Measurements from ENCODE around the gene CD37. TPM values are rescaled to one million over a fixed set of nuclear protein-coding genes. Genes with fewer than 3 reads are reported as not detected.
"Not testable (repeated sequence)": the region's sequence is repeated elsewhere in the genome, so short reads cannot be mapped to it uniquely, and the experiment has no call there.

Gene CD37
- total and polyA plus RNA-seq, 5 donors from 2014 or later, result 149 to 351 (median 168) TPM

GRCh38 chr19:49297403-49297802, 37.8 kb upstream of the CD37 start:
- DNase-seq (no peak), ATAC-seq (ENCODE audit: low read depth in 2 of 2) (no peak)
- Mint-ChIP-seq H3K4me3 (no peak overlapping the region), H3K27ac (no peak overlapping the region), H3K36me3 (no peaks in the 10 kb centered on the region), H3K4me1 (peaks cover 0 to 6% (median 2%) of the 10 kb centered on the region in 4 donors), H3K9me3 (peaks cover 0 to 2% (median 0%) of the 10 kb centered on the region in 7 donors), H3K27me3 (peaks cover 5% of the 10 kb centered on the region)
- Histone ChIP-seq H3K9me3 (ENCODE audit: control insufficient read depth in 2 of 2, low read length in 2 of 2) (no peaks in the 10 kb centered on the region), H3K4me1 (ENCODE audit: control insufficient read depth, insufficient read depth, low read length, poor library complexity, severe bottlenecking) (peaks cover 3% of the 10 kb centered on the region), H3K27me3 (ENCODE audit: control insufficient read depth, insufficient read depth, low read length) (no peaks in the 10 kb centered on the region), H3K4me3 (ENCODE audit: low read depth, low read length) (no peak overlapping the region), H3K27ac (ENCODE audit: insufficient read depth, low read length, poor library complexity, severe bottlenecking) (no peak overlapping the region), H3K36me3 (ENCODE audit: control insufficient read depth, insufficient read depth, low read length) (no peaks in the 10 kb centered on the region)

- H3K4me3 Mint-ChIP-seq, result peak overlapping the region in 1 of 4 donors; percentile 45
- not testable (repeated sequence) for H3K27ac ChIP-seq (ENCODE audit: insufficient read depth, low read length, poor library complexity, severe bottlenecking); H3K36me3 Mint-ChIP-seq; ATAC-seq (ENCODE audit: low read depth in 2 of 2); H3K9me3 Mint-ChIP-seq; H3K9me3 ChIP-seq (ENCODE audit: control insufficient read depth in 2 of 2, low read length in 2 of 2); H3K36me3 ChIP-seq (ENCODE audit: control insufficient read depth, insufficient read depth, low read length); H3K27me3 Mint-ChIP-seq; H3K27ac Mint-ChIP-seq; H3K27me3 ChIP-seq (ENCODE audit: control insufficient read depth, insufficient read depth, low read length); H3K4me1 Mint-ChIP-seq; H3K4me3 ChIP-seq (ENCODE audit: low read depth, low read length); H3K4me1 ChIP-seq (ENCODE audit: control insufficient read depth, insufficient read depth, low read length, poor library complexity, severe bottlenecking); DNase-seq
These were observed 36.6 kb upstream of the CD37 start for GRCh38 chr19:49298653-49299052.

- peak; percentile 90 to 93 for ATAC-seq (ENCODE audit: low read depth in 2 of 2)
- Mint-ChIP-seq H3K4me1 (peaks cover 0 to 6% (median 2%) of the 10 kb centered on the region in 4 donors), H3K9me3 (peaks cover 0 to 5% (median 2%) of the 10 kb centered on the region in 7 donors)
These were observed 33.9 kb upstream of the CD37 start for GRCh38 chr19:49301165-49301865.

GRCh38 chr19:49301866-49302252, 33.3 kb upstream of the CD37 start:
- Histone ChIP-seq H3K4me3 (ENCODE audit: low read depth, low read length) (no peak overlapping the region), H3K36me3 (ENCODE audit: control insufficient read depth, insufficient read depth, low read length) (no peaks in the 10 kb centered on the region), H3K4me1 (ENCODE audit: control insufficient read depth, insufficient read depth, low read length, poor library complexity, severe bottlenecking) (peaks cover 3% of the 10 kb centered on the region), H3K27me3 (ENCODE audit: control insufficient read depth, insufficient read depth, low read length) (no peaks in the 10 kb centered on the region), H3K9me3 (ENCODE audit: control insufficient read depth in 2 of 2, low read length in 2 of 2) (no peaks in the 10 kb centered on the region), H3K27ac (ENCODE audit: insufficient read depth, low read length, poor library complexity, severe bottlenecking) (no peak overlapping the region)
- Mint-ChIP-seq H3K27me3 (peaks cover 9% of the 10 kb centered on the region), H3K4me3 (no peak overlapping the region), H3K4me1 (peaks cover 0 to 6% (median 2%) of the 10 kb centered on the region in 4 donors), H3K9me3 (peaks cover 0 to 5% (median 2%) of the 10 kb centered on the region in 7 donors), H3K27ac (peak overlapping the region in 1 of 3 donors; percentile 26), H3K36me3 (no peaks in the 10 kb centered on the region)
- no peak for DNase-seq
- ATAC-seq (ENCODE audit: low read depth in 2 of 2), result no peak

More at GRCh38 chr19:49301165-49301865, 33.9 kb upstream of the CD37 start:
- Mint-ChIP-seq H3K4me3 (no peak overlapping the region), H3K27ac (peak overlapping the region in 2 of 3 donors; percentile 26 to 50), H3K27me3 (peaks cover 9% of the 10 kb centered on the region), H3K36me3 (no peaks in the 10 kb centered on the region)
- Histone ChIP-seq H3K4me3 (ENCODE audit: low read depth, low read length) (no peak overlapping the region), H3K36me3 (ENCODE audit: control insufficient read depth, insufficient read depth, low read length) (no peaks in the 10 kb centered on the region), H3K9me3 (ENCODE audit: control insufficient read depth in 2 of 2, low read length in 2 of 2) (no peaks in the 10 kb centered on the region), H3K4me1 (ENCODE audit: control insufficient read depth, insufficient read depth, low read length, poor library complexity, severe bottlenecking) (peaks cover 3% of the 10 kb centered on the region), H3K27ac (ENCODE audit: insufficient read depth, low read length, poor library complexity, severe bottlenecking) (no peak overlapping the region), H3K27me3 (ENCODE audit: control insufficient read depth, insufficient read depth, low read length) (no peaks in the 10 kb centered on the region)
- DNase-seq, result peak; percentile 55 to 75 (median 64)

GRCh38 chr19:49306734-49307133, 28.5 kb upstream of the CD37 start:
- ATAC-seq (ENCODE audit: low read depth in 2 of 2); H3K27me3 ChIP-seq (ENCODE audit: control insufficient read depth, insufficient read depth, low read length); H3K4me3 Mint-ChIP-seq; H3K4me1 ChIP-seq (ENCODE audit: control insufficient read depth, insufficient read depth, low read length, poor library complexity, severe bottlenecking); H3K9me3 Mint-ChIP-seq; H3K27ac Mint-ChIP-seq; H3K27me3 Mint-ChIP-seq; H3K27ac ChIP-seq (ENCODE audit: insufficient read depth, low read length, poor library complexity, severe bottlenecking); H3K4me1 Mint-ChIP-seq; H3K36me3 ChIP-seq (ENCODE audit: control insufficient read depth, insufficient read depth, low read length); H3K4me3 ChIP-seq (ENCODE audit: low read depth, low read length); H3K9me3 ChIP-seq (ENCODE audit: control insufficient read depth in 2 of 2, low read length in 2 of 2): not testable (repeated sequence)
- peak in 2 of 3 donors; percentile 10 to 20 for DNase-seq
- H3K36me3 Mint-ChIP-seq, result peaks cover 29% of the 10 kb centered on the region

- no peak overlapping the region for H3K4me3 Mint-ChIP-seq
- H3K9me3 ChIP-seq (ENCODE audit: control insufficient read depth in 2 of 2, low read length in 2 of 2), result no peaks in the 10 kb centered on the region
- peaks cover 0 to 2% (median 0%) of the 10 kb centered on the region in 7 donors for H3K9me3 Mint-ChIP-seq
- H3K4me1 Mint-ChIP-seq, result peaks cover 0 to 5% (median 1%) of the 10 kb centered on the region in 4 donors
- no peaks in the 10 kb centered on the region for H3K27me3 ChIP-seq (ENCODE audit: control insufficient read depth, insufficient read depth, low read length)
- no peak overlapping the region for H3K4me3 ChIP-seq (ENCODE audit: low read depth, low read length)
- peaks cover 9% of the 10 kb centered on the region for H3K36me3 ChIP-seq (ENCODE audit: control insufficient read depth, insufficient read depth, low read length)
- no peaks in the 10 kb centered on the region for H3K27me3 Mint-ChIP-seq
- no peak overlapping the region for H3K27ac ChIP-seq (ENCODE audit: insufficient read depth, low read length, poor library complexity, severe bottlenecking)
- peaks cover 36% of the 10 kb centered on the region for H3K36me3 Mint-ChIP-seq
- no peaks in the 10 kb centered on the region for H3K4me1 ChIP-seq (ENCODE audit: control insufficient read depth, insufficient read depth, low read length, poor library complexity, severe bottlenecking)
- H3K27ac Mint-ChIP-seq, result peak overlapping the region in 1 of 3 donors; percentile 19
- ATAC-seq (ENCODE audit: low read depth in 2 of 2) (no peak), DNase-seq (no peak)
These were observed 26.1 kb upstream of the CD37 start for GRCh38 chr19:49309087-49309486.

- H3K27me3 ChIP-seq (ENCODE audit: control insufficient read depth, insufficient read depth, low read length), result no peaks in the 10 kb centered on the region
- peaks cover 9% of the 10 kb centered on the region for H3K36me3 ChIP-seq (ENCODE audit: control insufficient read depth, insufficient read depth, low read length)
- DNase-seq (no peak), ATAC-seq (ENCODE audit: low read depth in 2 of 2) (no peak)
- no peak overlapping the region for H3K27ac ChIP-seq (ENCODE audit: insufficient read depth, low read length, poor library complexity, severe bottlenecking)
- Mint-ChIP-seq H3K9me3 (peaks cover 0 to 10% (median 2%) of the 10 kb centered on the region in 7 donors), H3K4me3 (no peak overlapping the region), H3K4me1 (peaks cover 0 to 5% (median 3%) of the 10 kb centered on the region in 4 donors), H3K27ac (no peak overlapping the region), H3K27me3 (no peaks in the 10 kb centered on the region), H3K36me3 (peaks cover 55% of the 10 kb centered on the region)
- peaks cover 10 to 17% of the 10 kb centered on the region in 2 experiments for H3K9me3 ChIP-seq (ENCODE audit: control insufficient read depth in 2 of 2, low read length in 2 of 2)
- no peaks in the 10 kb centered on the region for H3K4me1 ChIP-seq (ENCODE audit: control insufficient read depth, insufficient read depth, low read length, poor library complexity, severe bottlenecking)
- H3K4me3 ChIP-seq (ENCODE audit: low read depth, low read length), result no peak overlapping the region
These were observed 20.1 kb upstream of the CD37 start for GRCh38 chr19:49315111-49315510.

GRCh38 chr19:49316284-49316683, 18.9 kb upstream of the CD37 start:
- peaks cover 0 to 10% (median 2%) of the 10 kb centered on the region in 7 donors for H3K9me3 Mint-ChIP-seq
- no peaks in the 10 kb centered on the region for H3K27me3 ChIP-seq (ENCODE audit: control insufficient read depth, insufficient read depth, low read length)
- no peaks in the 10 kb centered on the region for H3K4me1 ChIP-seq (ENCODE audit: control insufficient read depth, insufficient read depth, low read length, poor library complexity, severe bottlenecking)
- no peak overlapping the region for H3K4me3 ChIP-seq (ENCODE audit: low read depth, low read length)
- H3K9me3 ChIP-seq (ENCODE audit: control insufficient read depth in 2 of 2, low read length in 2 of 2), result peaks cover 10 to 17% of the 10 kb centered on the region in 2 experiments
- H3K36me3 ChIP-seq (ENCODE audit: control insufficient read depth, insufficient read depth, low read length), result no peaks in the 10 kb centered on the region
- H3K27ac Mint-ChIP-seq, result no peak overlapping the region
- peaks cover 0 to 5% (median 3%) of the 10 kb centered on the region in 4 donors for H3K4me1 Mint-ChIP-seq
- H3K27ac ChIP-seq (ENCODE audit: insufficient read depth, low read length, poor library complexity, severe bottlenecking), result no peak overlapping the region
- DNase-seq (no peak), ATAC-seq (ENCODE audit: low read depth in 2 of 2) (no peak)
- H3K36me3 Mint-ChIP-seq, result peaks cover 43% of the 10 kb centered on the region
- peaks cover 4% of the 10 kb centered on the region for H3K27me3 Mint-ChIP-seq
- H3K4me3 Mint-ChIP-seq, result no peak overlapping the region
